HG03175 (cell line): ENCODE results near the gene GLRA1.
"Not testable (repeated sequence)": the region's sequence is repeated elsewhere in the genome, so short reads cannot be mapped to it uniquely, and the experiment has no call there.

Source experiments
- ATAC-seq: cut with Tn5 transposase; IDR thresholded peaks from one replicate; pipeline ENCODE4 v1.9.1; 2021; ENCODE audit warnings: mild to moderate bottlenecking, moderate library complexity; ENCODE audit not compliant: unreplicated experiment

Gene GLRA1

GRCh38 chr5:151822141-151822540 is 102.5 kb downstream of the GLRA1 start:
- no peak for ATAC-seq

- no peak for ATAC-seq
Measured at GRCh38 chr5:151820903-151821302, 103.7 kb downstream of the GLRA1 start.

- ATAC-seq: no peak
Measured at GRCh38 chr5:151820271-151820670, 104.4 kb downstream of the GLRA1 start.

GRCh38 chr5:151819830-151820229 is 104.8 kb downstream of the GLRA1 start:
- no peak for ATAC-seq

GRCh38 chr5:151815051-151815450 is 109.6 kb downstream of the GLRA1 start:
- ATAC-seq: no peak

GRCh38 chr5:151812757-151813309 is 111.8 kb downstream of the GLRA1 start:
- no peak for ATAC-seq

GRCh38 chr5:151811593-151812321 is 112.9 kb downstream of the GLRA1 start:
- no peak for ATAC-seq

- ATAC-seq: no peak
Measured at GRCh38 chr5:151810897-151811296, 113.8 kb downstream of the GLRA1 start.

- no peak for ATAC-seq
Measured at GRCh38 chr5:151810449-151810848, 114.2 kb downstream of the GLRA1 start.

- no peak for ATAC-seq
Measured at GRCh38 chr5:151808451-151809169, 116.0 kb downstream of the GLRA1 start.

GRCh38 chr5:151805414-151806223 is 119.0 kb downstream of the GLRA1 start:
- no peak for ATAC-seq

- ATAC-seq: no peak
Measured at GRCh38 chr5:151800532-151800931, 124.1 kb downstream of the GLRA1 start.

- no peak for ATAC-seq
Measured at GRCh38 chr5:151799407-151799806, 125.2 kb downstream of the GLRA1 start.

- no peak for ATAC-seq
Measured at GRCh38 chr5:151798674-151799073, 126.0 kb downstream of the GLRA1 start.

- ATAC-seq: no peak
Measured at GRCh38 chr5:151795426-151795825, 129.2 kb downstream of the GLRA1 start.

- no peak for ATAC-seq
Measured at GRCh38 chr5:151793358-151793757, 131.3 kb downstream of the GLRA1 start.

GRCh38 chr5:151787817-151788216 is 136.8 kb downstream of the GLRA1 start:
- ATAC-seq: no peak

GRCh38 chr5:151786468-151786867 is 138.2 kb downstream of the GLRA1 start:
- no peak for ATAC-seq

GRCh38 chr5:151784141-151784540 is 140.5 kb downstream of the GLRA1 start:
- no peak for ATAC-seq

- ATAC-seq: not testable (repeated sequence)
Measured at GRCh38 chr5:151783664-151784063, 141.0 kb downstream of the GLRA1 start.

GRCh38 chr5:151781201-151781600 is 143.4 kb downstream of the GLRA1 start:
- ATAC-seq: no peak
